Skeletal muscle tissue (tissue), 4 donors: ENCODE results near the gene MYD88. TPM values are rescaled to one million over a fixed set of nuclear protein-coding genes. Genes with fewer than 3 reads are reported as not detected.

Experiments
- H3K27ac ChIP-seq: one replicate; pipeline ENCODE4 v1.7.0; 2013; ENCODE audit warnings: mild to moderate bottlenecking, low read depth, low read length, inconsistent platforms
- H3K27me3 ChIP-seq, 3 donors: one replicate each; pipeline ENCODE4 v1.7.0; 2013; ENCODE audit warnings: low read length in 3 of 3; ENCODE audit not compliant: control insufficient read depth in 3 of 3, insufficient read depth in 3 of 3
- H3K36me3 ChIP-seq, 3 donors: one replicate each; pipeline ENCODE4 v1.7.0; 2013; ENCODE audit warnings: low read length in 3 of 3; ENCODE audit not compliant: control insufficient read depth in 3 of 3, insufficient read depth in 3 of 3
- H3K4me1 ChIP-seq, 3 donors: one replicate each; pipeline ENCODE4 v1.7.0; 2013; ENCODE audit warnings: low read length in 3 of 3, mild to moderate bottlenecking in 3 of 3; ENCODE audit not compliant: control insufficient read depth in 3 of 3, insufficient read depth in 3 of 3
- H3K4me3 ChIP-seq, 3 donors: one replicate each; pipeline ENCODE4 v1.7.0; 2013; ENCODE audit warnings: low read length in 3 of 3
- H3K9ac ChIP-seq, 3 donors: one replicate each; pipeline ENCODE4 v1.7.0; 2013; ENCODE audit warnings: low read length in 3 of 3, mild to moderate bottlenecking in 3 of 3, moderate library complexity in 2 of 3, low read depth in 1 of 3
- H3K9me3 ChIP-seq, 3 donors: one replicate each; pipeline ENCODE4 v1.7.0; 2013; ENCODE audit warnings: low read length in 3 of 3; ENCODE audit not compliant: control insufficient read depth in 3 of 3
- total RNA-seq: library from RNA; depleted of rRNA; stranded (reverse); fragments of >200 nt; gene quantifications from one replicate; pipeline ENCODE4 v1.2.3, GENCODE V29; 2014
- donor health status: Osteomylitis.

Gene MYD88
- total RNA-seq, 1 donor from 2014 or later, result 5.2 TPM

GRCh38 chr3:38101811-38102443 is 36.5 kb upstream of the MYD88 start:
- Histone ChIP-seq H3K36me3 (no peaks in the 10 kb centered on the region), H3K9me3 (peaks cover 0 to 5% (median 5%) of the 10 kb centered on the region in 3 donors), H3K27me3 (peaks cover 0 to 2% (median 0%) of the 10 kb centered on the region in 3 donors), H3K4me1 (no peaks in the 10 kb centered on the region), H3K4me3 (no peak overlapping the region), H3K9ac (no peak overlapping the region), H3K27ac (no peak overlapping the region)

- H3K4me1 ChIP-seq, result no peaks in the 10 kb centered on the region
- no peak overlapping the region for H3K4me3 ChIP-seq
- peaks cover 0 to 5% (median 5%) of the 10 kb centered on the region in 3 donors for H3K9me3 ChIP-seq
- no peaks in the 10 kb centered on the region for H3K36me3 ChIP-seq
- no peak overlapping the region for H3K9ac ChIP-seq
- no peak overlapping the region for H3K27ac ChIP-seq
- peaks cover 0 to 2% (median under 1%) of the 10 kb centered on the region in 3 donors for H3K27me3 ChIP-seq
Observed at GRCh38 chr3:38102444-38102814, 36.0 kb upstream of the MYD88 start.

- peaks cover 0 to 4% (median 0%) of the 10 kb centered on the region in 3 donors for H3K27me3 ChIP-seq
- no peaks in the 10 kb centered on the region for H3K36me3 ChIP-seq
- H3K4me1 ChIP-seq, result no peaks in the 10 kb centered on the region
- H3K9ac ChIP-seq, result no peak overlapping the region
- no peak overlapping the region for H3K27ac ChIP-seq
- H3K9me3 ChIP-seq, result peaks cover 0 to 5% (median 5%) of the 10 kb centered on the region in 3 donors
- no peak overlapping the region for H3K4me3 ChIP-seq
Observed at GRCh38 chr3:38105525-38105924, 32.9 kb upstream of the MYD88 start.

- Histone ChIP-seq H3K9me3 (peaks cover 0 to 5% (median 5%) of the 10 kb centered on the region in 3 donors), H3K27me3 (peaks cover 0 to 4% (median 0%) of the 10 kb centered on the region in 3 donors), H3K27ac (no peak overlapping the region), H3K4me1 (no peaks in the 10 kb centered on the region), H3K9ac (no peak overlapping the region), H3K4me3 (no peak overlapping the region), H3K36me3 (no peaks in the 10 kb centered on the region)
Observed at GRCh38 chr3:38107911-38108648, 30.4 kb upstream of the MYD88 start.

- Histone ChIP-seq H3K9me3 (peaks cover 0 to 5% (median 5%) of the 10 kb centered on the region in 3 donors), H3K27me3 (peaks cover 0 to 4% (median 0%) of the 10 kb centered on the region in 3 donors), H3K4me3 (no peak overlapping the region), H3K27ac (no peak overlapping the region), H3K9ac (no peak overlapping the region), H3K4me1 (no peaks in the 10 kb centered on the region), H3K36me3 (no peaks in the 10 kb centered on the region)
Observed at GRCh38 chr3:38108649-38109579, 29.5 kb upstream of the MYD88 start.

GRCh38 chr3:38109580-38110313 is 28.7 kb upstream of the MYD88 start:
- H3K4me1 ChIP-seq, result no peaks in the 10 kb centered on the region
- H3K4me3 ChIP-seq, result no peak overlapping the region
- peaks cover 0 to 5% (median 5%) of the 10 kb centered on the region in 3 donors for H3K9me3 ChIP-seq
- H3K9ac ChIP-seq, result no peak overlapping the region
- no peaks in the 10 kb centered on the region for H3K36me3 ChIP-seq
- peaks cover 0 to 4% (median under 1%) of the 10 kb centered on the region in 3 donors for H3K27me3 ChIP-seq
- H3K27ac ChIP-seq, result no peak overlapping the region

GRCh38 chr3:38110314-38111050 is 28.0 kb upstream of the MYD88 start:
- Histone ChIP-seq H3K9me3 (peaks cover 0 to 2% (median 2%) of the 10 kb centered on the region in 3 donors), H3K27me3 (peaks cover 0 to 6% (median 4%) of the 10 kb centered on the region in 3 donors), H3K27ac (no peak overlapping the region), H3K4me3 (no peak overlapping the region), H3K4me1 (no peaks in the 10 kb centered on the region), H3K9ac (no peak overlapping the region), H3K36me3 (no peaks in the 10 kb centered on the region)

- Histone ChIP-seq H3K9ac (no peak overlapping the region), H3K27me3 (peaks cover 0 to 10% (median 4%) of the 10 kb centered on the region in 3 donors), H3K4me1 (no peaks in the 10 kb centered on the region), H3K4me3 (no peak overlapping the region), H3K9me3 (peaks cover 0 to 2% (median 0%) of the 10 kb centered on the region in 3 donors), H3K36me3 (no peaks in the 10 kb centered on the region), H3K27ac (no peak overlapping the region)
Observed at GRCh38 chr3:38111201-38111600, 27.3 kb upstream of the MYD88 start.
